Hematopoietic multipotent progenitor cell treated with erythropoietin and hydrocortisone succinate and interleukin-3 and kit ligand, for 6 days (in vitro differentiated cells): ENCODE data around the gene STYX.

ENCODE experiments used
- DNase-seq: peaks from one replicate; pipeline ENCODE4 v3.0.0-alpha.2; 2015

Gene STYX

GRCh38 chr14:52790756-52791222, 60.8 kb downstream of the STYX start:
- DNase-seq: no peak

GRCh38 chr14:52791223-52792096, 61.5 kb downstream of the STYX start, which contains the start of gene GNPNAT1:
GNPNAT1 (minus strand) TSS chr14:52791607; CDS start chr14:52784650, 6,957 bp downstream.
- peak; percentile 95 for DNase-seq

DNA sequence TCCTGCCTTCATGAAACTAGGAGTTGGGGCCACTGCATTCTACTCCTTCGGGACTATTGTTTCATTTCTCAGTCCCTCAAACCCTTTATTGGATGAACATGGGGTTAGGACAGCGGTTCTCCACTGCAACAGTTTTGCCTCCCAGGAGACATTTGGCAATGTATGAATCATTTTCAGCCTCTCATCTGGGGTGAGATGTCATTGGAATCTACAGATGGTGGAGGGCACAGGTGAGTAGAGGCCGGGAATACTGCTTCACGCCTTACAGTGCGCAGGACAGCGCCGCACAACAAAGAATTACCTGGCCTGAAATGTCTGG, 62.1 kb downstream of the STYX start:
- no peak for DNase-seq

DNA sequence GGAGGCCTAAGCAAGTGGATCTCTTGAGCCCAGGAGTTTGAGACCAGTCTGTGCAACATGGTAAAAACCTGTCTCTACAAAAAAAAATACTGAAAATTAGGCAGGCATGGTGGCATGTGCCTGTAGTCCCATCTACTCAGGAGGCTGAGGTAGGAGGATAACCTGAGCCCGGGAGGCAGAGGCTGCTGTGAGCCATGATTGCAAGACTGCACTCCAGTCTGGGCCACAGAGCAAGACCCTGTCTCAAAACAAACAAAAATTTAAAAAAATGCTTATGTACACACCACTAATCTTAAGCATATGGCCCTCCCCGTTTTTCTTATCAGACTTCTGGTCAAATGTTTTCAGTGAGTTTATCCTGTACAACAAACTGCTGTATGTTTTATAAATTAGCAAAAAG, 63.1 kb downstream of the STYX start:
- DNase-seq: peak; percentile 29

GRCh38 chr14:52797653-52798052, 67.7 kb downstream of the STYX start:
- DNase-seq: no peak

DNA sequence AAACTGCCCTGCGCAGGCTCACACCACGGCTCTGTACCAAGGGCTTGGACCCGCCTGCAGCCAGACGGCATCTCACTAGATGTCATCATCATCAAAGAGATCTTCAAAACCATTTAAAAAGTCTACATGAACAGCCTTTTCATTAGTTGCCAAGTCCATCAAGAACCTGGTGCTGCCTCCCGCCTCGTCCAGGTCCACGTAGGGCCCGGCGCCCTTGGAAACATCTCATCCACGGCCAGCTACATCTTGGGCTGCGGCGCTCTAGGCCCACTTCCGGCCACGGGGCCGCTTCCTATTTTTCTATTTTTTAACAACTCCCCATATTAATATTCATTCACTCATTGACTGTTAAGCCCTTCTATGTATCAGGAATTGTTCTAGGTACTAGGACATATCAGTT, 68.9 kb downstream of the STYX start:
- no peak for DNase-seq

- DNase-seq: peak; percentile 28
Observed at GRCh38 chr14:52801014-52801712, 71.2 kb downstream of the STYX start.

DNA sequence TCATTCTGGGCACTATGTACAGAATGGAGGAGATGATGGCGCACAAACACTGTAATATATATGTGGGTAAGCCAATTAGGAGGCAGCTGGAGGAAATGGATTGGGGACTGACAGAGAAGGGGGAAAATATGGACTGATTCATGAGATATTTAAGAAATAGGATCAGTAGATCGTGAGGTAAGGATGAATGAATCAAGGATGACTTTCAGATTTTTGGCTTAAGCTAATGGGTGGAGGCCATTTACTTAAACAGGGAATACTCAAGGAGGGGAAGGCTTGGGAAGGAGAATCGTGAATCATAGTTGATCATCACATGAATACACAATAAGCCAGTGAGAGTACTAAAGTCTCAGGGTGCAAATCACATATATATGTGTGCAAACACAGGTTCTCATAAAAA, 72.6 kb downstream of the STYX start:
- no peak for DNase-seq

DNA sequence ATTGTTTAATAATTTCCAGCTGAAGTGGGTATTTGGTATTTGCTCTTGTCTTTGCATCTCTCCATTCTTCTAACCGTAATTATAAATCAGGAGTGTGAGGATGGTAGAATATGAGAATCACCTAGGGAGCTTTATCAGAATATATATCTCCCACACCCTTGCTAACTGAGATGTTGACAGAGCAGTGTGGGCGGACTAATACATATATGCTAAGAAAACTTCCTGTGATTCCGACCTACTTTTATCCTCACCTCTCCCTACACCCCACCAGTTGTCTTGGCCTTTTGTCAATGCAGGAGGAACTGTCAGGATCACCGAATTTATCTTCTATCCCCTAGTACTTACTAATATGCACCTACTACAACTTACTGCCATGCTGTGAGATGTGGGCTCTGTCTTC, 76.1 kb downstream of the STYX start:
- DNase-seq: no peak

DNA sequence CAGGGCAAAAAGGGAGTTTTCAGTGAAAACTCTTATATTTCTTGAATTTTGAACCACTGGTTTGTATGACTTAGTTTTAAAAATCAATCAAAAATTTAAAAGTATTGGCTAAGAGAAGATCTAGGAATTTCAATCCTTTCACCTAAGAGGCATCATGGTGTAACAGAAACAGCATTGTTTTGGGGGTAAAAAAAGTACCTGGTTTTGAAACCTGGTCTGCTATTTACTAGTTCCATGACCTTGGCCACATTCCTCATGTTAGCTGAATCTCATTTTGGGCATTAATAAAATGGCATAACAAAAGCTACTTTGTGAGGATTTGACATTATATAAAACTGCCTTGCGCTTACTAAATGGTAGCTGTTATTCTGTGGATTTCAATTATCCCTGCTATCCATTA, 78.1 kb downstream of the STYX start:
- no peak for DNase-seq

DNA sequence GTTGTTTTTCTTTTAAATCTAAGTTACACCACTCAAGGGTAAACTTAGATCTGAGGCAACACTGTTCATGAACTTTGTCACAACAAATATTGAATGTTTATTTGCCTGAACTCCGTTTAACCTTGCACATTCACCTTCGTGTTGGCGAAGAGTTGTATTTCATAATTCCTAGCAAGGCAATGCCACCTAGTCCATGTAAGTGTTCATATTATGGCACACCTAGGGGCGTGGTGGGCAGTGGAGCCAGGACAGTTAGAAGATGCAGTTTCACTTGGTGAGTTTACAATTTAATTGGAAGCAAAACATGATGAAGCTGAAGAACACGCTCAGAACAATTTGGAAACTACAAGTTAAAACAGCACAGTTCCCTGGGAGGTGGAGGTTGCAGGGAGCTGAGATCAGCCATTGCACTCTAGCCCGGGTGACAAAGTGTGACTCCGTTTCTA, 91.9 kb downstream of the STYX start:
- no peak for DNase-seq

DNA sequence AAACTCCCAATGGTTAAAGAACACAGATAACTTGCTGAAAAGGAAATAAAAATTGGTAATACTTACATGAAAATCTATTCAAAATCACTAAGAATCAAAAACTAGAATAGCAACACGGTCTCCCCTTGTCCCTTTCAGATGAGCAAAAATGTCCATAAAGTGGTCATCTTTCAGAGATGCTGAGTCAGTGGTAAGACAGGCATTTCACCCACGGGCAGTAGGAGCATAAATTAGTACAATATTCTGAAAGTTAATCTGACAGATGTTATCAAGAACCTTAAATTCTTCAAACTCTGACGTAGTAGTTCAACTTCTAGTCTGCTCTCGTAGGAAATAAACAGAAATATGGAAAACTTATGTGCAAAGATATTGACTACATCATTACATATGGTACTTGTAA, 94.5 kb downstream of the STYX start:
- DNase-seq: no peak
